Activated naive CD8-positive, alpha-beta T cell treated with anti-CD3 and anti-CD28 coated beads for 36 hours (primary cell): ENCODE data around the gene CCDC85C. TPM values are rescaled to one million over a fixed set of nuclear protein-coding genes. Genes with fewer than 3 reads are reported as not detected.

Experiments used
- DNase-seq: peaks from one replicate; pipeline ENCODE4 v3.0.0; 2021
- H3K27ac Mint-ChIP-seq: one replicate; pipeline ENCODE4 v1.8.0; 2022; ENCODE audit warnings: mild to moderate bottlenecking, moderate library complexity, mixed read lengths
- H3K27me3 Mint-ChIP-seq: one replicate; pipeline ENCODE4 v1.8.0; 2022; ENCODE audit warnings: mild to moderate bottlenecking, mixed read lengths
- H3K36me3 Mint-ChIP-seq: one replicate; pipeline ENCODE4 v1.8.0; 2021; ENCODE audit warnings: mild to moderate bottlenecking, mixed read lengths
- H3K4me1 Mint-ChIP-seq: one replicate; pipeline ENCODE4 v1.8.0; 2021; ENCODE audit warnings: mixed read lengths
- H3K4me3 Mint-ChIP-seq: one replicate; pipeline ENCODE4 v1.8.0; 2022; ENCODE audit warnings: mild to moderate bottlenecking, moderate library complexity, mixed read lengths
- H3K9me3 Mint-ChIP-seq: one replicate; pipeline ENCODE4 v1.8.0; 2022; ENCODE audit warnings: mixed read lengths
- total RNA-seq, 2 experiments: library from RNA; stranded (reverse); gene quantifications; one replicate each; pipeline ENCODE4 v1.2.3, GENCODE V29; 2021

The CCDC85C gene
- total RNA-seq, 2 experiments from 2014 or later, result 6.3 to 8.9 TPM

- Mint-ChIP-seq H3K9me3 (no peaks in the 10 kb centered on the region), H3K4me1 (peaks cover 9% of the 10 kb centered on the region), H3K27me3 (no peaks in the 10 kb centered on the region), H3K27ac (no peak overlapping the region), H3K36me3 (no peaks in the 10 kb centered on the region), H3K4me3 (no peak overlapping the region)
- no peak for DNase-seq
Measured at GRCh38 chr14:99530407-99531155, 73.4 kb downstream of the CCDC85C start.

GRCh38 chr14:99529899-99530298, 74.1 kb downstream of the CCDC85C start:
- Mint-ChIP-seq H3K4me1 (peaks cover 12% of the 10 kb centered on the region), H3K9me3 (no peaks in the 10 kb centered on the region), H3K27ac (no peak overlapping the region), H3K36me3 (no peaks in the 10 kb centered on the region), H3K4me3 (no peak overlapping the region), H3K27me3 (no peaks in the 10 kb centered on the region)
- no peak for DNase-seq

GRCh38 chr14:99527427-99528076, 76.5 kb downstream of the CCDC85C start:
- Mint-ChIP-seq H3K9me3 (no peaks in the 10 kb centered on the region), H3K36me3 (no peaks in the 10 kb centered on the region), H3K27ac (no peak overlapping the region), H3K4me3 (no peak overlapping the region), H3K27me3 (no peaks in the 10 kb centered on the region), H3K4me1 (peaks cover 12% of the 10 kb centered on the region)
- DNase-seq, result no peak

- no peak for DNase-seq
- H3K4me1 Mint-ChIP-seq, result peaks cover 12% of the 10 kb centered on the region
- H3K36me3 Mint-ChIP-seq, result no peaks in the 10 kb centered on the region
- no peak overlapping the region for H3K4me3 Mint-ChIP-seq
- H3K27me3 Mint-ChIP-seq, result no peaks in the 10 kb centered on the region
- no peak overlapping the region for H3K27ac Mint-ChIP-seq
- no peaks in the 10 kb centered on the region for H3K9me3 Mint-ChIP-seq
Measured at GRCh38 chr14:99527026-99527425, 77.0 kb downstream of the CCDC85C start.

- H3K36me3 Mint-ChIP-seq, result no peaks in the 10 kb centered on the region
- H3K27me3 Mint-ChIP-seq, result no peaks in the 10 kb centered on the region
- H3K27ac Mint-ChIP-seq, result no peak overlapping the region
- no peaks in the 10 kb centered on the region for H3K9me3 Mint-ChIP-seq
- H3K4me3 Mint-ChIP-seq, result no peak overlapping the region
- no peak for DNase-seq
- H3K4me1 Mint-ChIP-seq, result peaks cover 10% of the 10 kb centered on the region
Measured at GRCh38 chr14:99525699-99526080, 78.3 kb downstream of the CCDC85C start.

DNA sequence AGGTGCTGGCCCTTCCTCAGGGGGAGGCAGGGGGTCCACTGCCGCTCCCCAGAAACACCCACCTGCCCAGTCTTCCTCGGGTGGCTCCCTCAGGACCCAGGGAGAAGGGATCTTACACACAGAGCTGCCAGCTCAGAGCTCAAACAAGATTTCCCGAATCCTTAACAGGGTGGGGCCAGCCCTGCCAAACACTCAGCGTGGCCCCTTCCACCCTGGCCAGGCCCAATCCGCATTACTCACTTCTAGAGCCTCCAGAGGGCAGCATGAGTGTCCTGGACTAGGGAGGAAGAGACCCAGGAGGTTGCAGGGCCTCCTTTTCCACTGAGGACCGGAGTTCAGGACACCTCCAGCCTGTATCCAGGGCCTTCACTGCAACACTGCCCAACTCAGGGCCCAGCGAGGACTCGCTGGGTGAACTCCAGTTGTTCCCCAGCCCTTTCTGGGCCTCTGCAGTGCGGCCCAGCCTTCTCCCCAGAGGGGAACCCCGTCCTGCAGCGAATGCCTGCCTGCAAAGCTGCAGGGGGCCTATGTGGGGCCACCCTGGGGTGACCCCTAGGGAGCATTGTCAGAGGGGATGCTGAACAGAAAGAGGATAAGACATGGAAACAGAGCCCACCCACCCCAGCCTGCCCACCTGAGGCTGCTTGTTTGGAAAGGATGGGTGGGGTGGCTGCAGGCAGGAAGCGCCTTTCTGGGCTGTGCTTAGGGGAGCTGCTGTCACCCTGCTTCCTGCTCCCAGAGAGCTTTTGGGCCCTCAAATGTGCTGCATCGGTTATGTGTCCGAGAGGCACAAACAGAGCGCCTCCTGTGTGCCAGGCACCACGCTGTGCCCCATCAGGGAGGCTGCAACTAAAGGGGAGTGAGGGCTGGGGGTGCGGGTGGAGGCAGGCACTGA, 79.0 kb downstream of the CCDC85C start:
- no peak for DNase-seq
- H3K4me3 Mint-ChIP-seq, result no peak overlapping the region
- no peaks in the 10 kb centered on the region for H3K9me3 Mint-ChIP-seq
- peak overlapping the region; percentile 72 for H3K27ac Mint-ChIP-seq
- H3K4me1 Mint-ChIP-seq, result peaks cover 10% of the 10 kb centered on the region
- H3K27me3 Mint-ChIP-seq, result no peaks in the 10 kb centered on the region
- H3K36me3 Mint-ChIP-seq, result no peaks in the 10 kb centered on the region

- no peak for DNase-seq
- H3K36me3 Mint-ChIP-seq, result no peaks in the 10 kb centered on the region
- H3K4me3 Mint-ChIP-seq, result no peak overlapping the region
- no peaks in the 10 kb centered on the region for H3K9me3 Mint-ChIP-seq
- no peak overlapping the region for H3K27ac Mint-ChIP-seq
- H3K4me1 Mint-ChIP-seq, result peaks cover 10% of the 10 kb centered on the region
- H3K27me3 Mint-ChIP-seq, result no peaks in the 10 kb centered on the region
Measured at GRCh38 chr14:99524091-99524661, 79.8 kb downstream of the CCDC85C start.

DNA sequence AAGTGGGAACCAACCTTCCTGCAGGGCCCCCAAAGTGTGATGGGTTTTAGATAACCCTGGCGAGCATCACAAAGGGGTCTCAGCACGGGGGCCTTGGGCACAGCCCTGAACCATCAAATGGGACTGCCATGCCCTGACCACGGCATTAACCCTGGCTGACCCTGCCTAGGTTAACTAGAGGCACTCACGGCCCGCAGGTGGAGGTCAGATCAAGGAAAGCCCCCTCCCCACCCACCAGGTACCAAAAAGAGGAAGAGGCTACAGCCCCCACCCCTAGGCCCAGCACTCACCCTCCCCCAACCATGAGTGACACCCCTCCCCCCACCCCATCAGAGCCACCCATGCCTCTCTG, 80.3 kb downstream of the CCDC85C start:
- no peaks in the 10 kb centered on the region for H3K27me3 Mint-ChIP-seq
- H3K27ac Mint-ChIP-seq, result no peak overlapping the region
- no peak for DNase-seq
- peaks cover 10% of the 10 kb centered on the region for H3K4me1 Mint-ChIP-seq
- no peaks in the 10 kb centered on the region for H3K36me3 Mint-ChIP-seq
- H3K9me3 Mint-ChIP-seq, result no peaks in the 10 kb centered on the region
- no peak overlapping the region for H3K4me3 Mint-ChIP-seq

- Mint-ChIP-seq H3K4me1 (peaks cover 10% of the 10 kb centered on the region), H3K36me3 (no peaks in the 10 kb centered on the region), H3K9me3 (no peaks in the 10 kb centered on the region), H3K4me3 (no peak overlapping the region), H3K27ac (no peak overlapping the region), H3K27me3 (no peaks in the 10 kb centered on the region)
- DNase-seq, result no peak
Measured at GRCh38 chr14:99522934-99523703, 80.9 kb downstream of the CCDC85C start.

DNA sequence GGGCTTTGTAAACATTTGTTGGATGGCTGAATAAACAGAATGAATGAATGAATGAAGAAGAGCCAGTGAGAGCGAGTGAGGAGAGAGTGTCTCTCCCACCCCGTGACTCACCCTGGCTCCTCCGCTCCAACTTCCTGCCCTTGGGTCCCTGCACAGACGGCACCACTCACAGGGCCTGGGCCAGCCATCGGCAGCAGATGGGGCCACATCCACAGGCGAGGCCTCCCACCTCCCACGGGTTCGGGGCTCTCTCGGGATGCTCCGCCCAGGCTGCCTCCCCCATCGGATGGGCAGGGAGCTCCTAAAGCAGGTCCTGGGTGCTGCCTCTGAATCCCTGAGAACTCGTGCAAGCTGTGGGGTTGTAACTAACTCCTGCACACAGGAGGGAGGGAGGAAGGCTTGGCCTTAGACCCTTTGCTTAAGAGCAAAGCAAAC, 81.5 kb downstream of the CCDC85C start:
- no peaks in the 10 kb centered on the region for H3K9me3 Mint-ChIP-seq
- no peaks in the 10 kb centered on the region for H3K36me3 Mint-ChIP-seq
- no peak overlapping the region for H3K4me3 Mint-ChIP-seq
- H3K4me1 Mint-ChIP-seq, result peaks cover 10% of the 10 kb centered on the region
- no peaks in the 10 kb centered on the region for H3K27me3 Mint-ChIP-seq
- H3K27ac Mint-ChIP-seq, result no peak overlapping the region
- no peak for DNase-seq

DNA sequence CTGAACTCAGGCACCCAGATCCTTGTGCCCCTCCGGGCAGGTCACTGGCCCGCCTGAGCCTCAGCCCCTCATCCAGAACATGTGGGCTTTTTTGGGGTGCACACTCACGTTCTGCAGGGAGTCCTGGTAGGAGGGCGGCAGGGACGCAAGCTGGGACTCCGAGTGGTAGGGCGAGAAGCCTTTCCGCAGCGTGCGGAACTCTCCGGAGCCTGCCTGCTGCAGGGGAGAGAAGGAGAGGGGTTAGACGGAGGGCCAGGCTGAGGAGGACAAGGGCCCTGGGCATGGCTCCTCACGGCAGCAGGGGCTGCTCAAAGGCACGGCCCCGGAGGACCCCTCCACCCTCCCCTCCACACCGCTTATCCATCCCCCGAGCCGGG, 82.0 kb downstream of the CCDC85C start:
- no peaks in the 10 kb centered on the region for H3K36me3 Mint-ChIP-seq
- H3K9me3 Mint-ChIP-seq, result no peaks in the 10 kb centered on the region
- H3K27me3 Mint-ChIP-seq, result no peaks in the 10 kb centered on the region
- DNase-seq, result no peak
- H3K27ac Mint-ChIP-seq, result no peak overlapping the region
- H3K4me1 Mint-ChIP-seq, result peaks cover 7% of the 10 kb centered on the region
- no peak overlapping the region for H3K4me3 Mint-ChIP-seq

GRCh38 chr14:99521176-99522024, 82.6 kb downstream of the CCDC85C start:
- Mint-ChIP-seq H3K4me3 (no peak overlapping the region), H3K27me3 (no peaks in the 10 kb centered on the region), H3K27ac (no peak overlapping the region), H3K36me3 (no peaks in the 10 kb centered on the region), H3K9me3 (no peaks in the 10 kb centered on the region), H3K4me1 (peaks cover 7% of the 10 kb centered on the region)
- no peak for DNase-seq

DNA sequence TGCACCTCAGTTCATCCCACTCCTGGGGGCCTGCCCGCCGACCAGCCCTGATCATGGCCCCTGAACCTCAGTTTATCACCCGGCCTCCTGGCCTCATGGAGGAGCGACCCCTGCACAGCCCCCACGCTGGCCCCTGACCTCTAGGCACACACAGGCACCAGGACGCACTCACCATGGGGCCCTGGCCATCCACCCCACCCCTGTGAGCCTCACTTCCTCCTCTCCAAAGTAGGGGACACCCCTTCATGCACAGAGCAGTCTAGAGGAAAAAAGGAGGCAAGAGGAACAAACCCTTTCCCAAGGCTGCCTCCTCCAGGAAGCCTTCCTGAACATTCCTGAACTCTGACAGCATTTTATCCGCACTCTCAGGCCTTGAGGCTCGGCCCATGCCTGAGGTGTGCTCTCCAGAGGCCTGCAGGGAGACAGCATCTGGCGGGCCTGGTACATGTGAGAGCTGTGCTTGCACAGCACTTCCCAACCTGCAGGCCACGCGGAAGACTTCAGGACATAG, 83.4 kb downstream of the CCDC85C start:
- no peaks in the 10 kb centered on the region for H3K9me3 Mint-ChIP-seq
- no peak overlapping the region for H3K27ac Mint-ChIP-seq
- H3K27me3 Mint-ChIP-seq, result no peaks in the 10 kb centered on the region
- no peak overlapping the region for H3K4me3 Mint-ChIP-seq
- no peaks in the 10 kb centered on the region for H3K36me3 Mint-ChIP-seq
- DNase-seq, result no peak
- peaks cover 3% of the 10 kb centered on the region for H3K4me1 Mint-ChIP-seq
